Measurements from ENCODE around the gene FUT7.
"Not testable (repeated sequence)": the region's sequence is repeated elsewhere in the genome, so short reads cannot be mapped to it uniquely, and the experiment has no call there.

Gene FUT7

DNA sequence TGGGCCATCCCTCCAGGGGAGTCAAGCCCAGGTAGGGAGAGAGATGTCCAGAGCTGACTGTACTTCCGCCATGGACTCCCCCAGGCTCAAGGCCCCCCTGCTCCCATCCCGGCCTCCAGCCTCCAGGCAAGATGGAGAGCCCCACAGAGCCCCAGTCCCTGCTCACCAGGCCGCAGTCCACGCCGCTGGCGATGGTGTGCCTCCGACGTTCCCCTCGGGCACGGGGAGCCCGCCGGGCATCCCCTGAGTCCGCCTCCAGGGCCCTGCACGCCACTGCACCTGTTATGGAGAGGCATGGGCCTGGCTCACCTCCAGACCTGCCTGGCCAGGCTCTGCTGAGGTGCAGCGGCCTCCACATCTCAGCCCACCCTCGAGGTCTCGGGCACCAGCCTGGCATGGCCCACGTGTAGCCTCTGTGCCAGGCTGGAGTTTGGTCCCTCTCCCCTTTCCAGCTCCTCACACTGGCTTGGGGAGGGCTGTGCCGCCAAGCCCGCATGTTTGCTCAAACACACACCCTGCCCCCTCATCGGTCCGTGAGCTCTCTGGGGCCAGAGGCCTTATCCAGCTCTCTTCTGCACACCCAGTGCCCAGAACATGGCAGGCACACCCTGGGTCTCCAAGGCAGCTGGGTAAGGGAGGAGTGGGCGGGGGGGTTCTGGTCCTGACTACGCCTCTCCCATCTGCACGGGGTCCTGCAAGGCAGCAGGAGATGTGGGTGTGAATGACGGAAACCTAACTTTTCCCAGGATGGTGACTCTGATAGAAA, 34.4 kb upstream of the FUT7 start:
- DNase-seq, result no peak

DNA sequence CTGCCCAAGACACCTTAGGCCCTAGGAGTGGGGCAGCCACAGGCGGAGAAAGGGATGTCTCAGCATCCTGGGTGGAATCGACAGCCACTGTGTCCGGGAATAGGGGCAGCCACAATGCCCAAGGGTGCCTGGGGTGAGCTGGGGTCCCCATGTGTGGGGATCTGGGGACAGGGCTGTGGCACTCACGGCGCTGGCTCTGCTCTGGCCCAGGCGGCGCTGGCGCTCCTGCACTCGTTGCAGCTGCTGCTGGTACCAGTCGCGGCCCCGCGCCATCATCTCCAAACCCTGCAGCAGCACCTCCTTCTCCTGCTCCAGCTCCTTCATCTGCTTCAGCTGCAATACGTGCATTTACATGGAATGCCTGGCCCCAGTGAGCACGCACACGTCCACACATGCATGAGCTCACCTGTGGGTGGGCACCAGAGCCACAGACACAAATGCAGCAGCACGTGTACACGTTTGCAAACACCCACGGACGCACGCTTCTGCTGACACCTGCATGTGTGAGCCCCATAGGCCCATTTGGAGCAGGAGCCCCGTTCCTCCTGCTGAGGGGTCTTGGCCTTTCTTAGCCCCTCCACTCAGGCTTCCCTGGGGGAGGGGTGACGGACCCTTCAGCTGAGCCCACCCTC, 33.6 kb upstream of the FUT7 start:
- no peak for DNase-seq

DNA sequence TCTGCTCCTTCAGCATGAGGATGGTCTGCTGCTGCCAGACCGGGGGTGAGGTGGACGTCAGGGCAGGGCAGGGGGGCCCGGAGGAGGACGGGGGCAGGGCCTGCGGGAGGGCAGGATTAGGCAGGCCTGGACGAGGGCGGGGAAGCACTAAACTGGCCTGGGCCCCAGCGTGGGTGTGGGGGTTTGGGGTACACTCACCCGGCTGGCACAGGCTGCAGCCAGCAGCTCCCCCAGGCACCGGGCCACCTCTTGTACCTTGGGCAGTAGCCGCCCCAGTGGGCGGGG, 32.9 kb upstream of the FUT7 start:
- no peak for DNase-seq

DNA sequence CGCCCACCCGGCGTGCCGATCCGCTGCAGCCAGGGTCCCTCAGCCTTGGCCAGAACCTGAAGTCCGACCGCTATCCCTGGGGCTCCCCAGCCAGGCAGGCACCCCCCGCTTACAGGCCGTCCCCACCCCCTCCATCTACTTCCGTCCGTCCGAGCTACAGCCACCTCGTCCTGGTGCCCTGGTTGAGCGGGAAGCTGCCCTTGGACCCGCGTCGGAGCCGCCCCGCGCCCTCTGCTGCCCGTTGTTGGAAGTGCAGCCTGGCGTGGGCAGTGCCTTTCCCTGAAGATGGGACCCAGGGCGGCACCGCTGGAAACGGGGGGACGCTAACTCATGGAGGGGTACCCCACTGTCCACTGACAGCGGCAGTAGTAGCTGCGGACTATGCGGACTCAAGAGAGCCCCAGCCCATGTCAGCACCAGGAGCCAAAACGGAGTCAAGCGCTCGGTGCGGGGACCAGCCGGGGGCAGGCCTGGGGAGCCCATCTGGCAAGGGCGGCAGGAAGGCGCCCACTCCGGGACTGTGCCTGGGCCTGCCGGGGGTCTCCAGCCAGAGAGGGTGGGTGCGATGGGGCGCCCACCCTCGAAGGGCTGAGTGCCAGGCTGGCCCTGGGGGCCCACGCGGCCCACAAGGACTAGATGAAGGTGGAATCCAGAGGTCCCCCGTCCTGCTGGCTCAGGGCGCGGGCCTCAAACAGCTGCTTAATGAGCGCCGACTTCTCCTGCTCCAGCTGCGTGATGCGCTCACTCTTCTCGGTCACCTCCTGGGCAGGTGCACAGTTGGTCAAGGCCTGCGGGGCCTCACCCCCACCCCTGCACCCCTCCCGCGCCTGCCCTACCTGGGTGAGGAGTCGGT, 32.4 kb upstream of the FUT7 start:
- peak; percentile 34 for DNase-seq

DNA sequence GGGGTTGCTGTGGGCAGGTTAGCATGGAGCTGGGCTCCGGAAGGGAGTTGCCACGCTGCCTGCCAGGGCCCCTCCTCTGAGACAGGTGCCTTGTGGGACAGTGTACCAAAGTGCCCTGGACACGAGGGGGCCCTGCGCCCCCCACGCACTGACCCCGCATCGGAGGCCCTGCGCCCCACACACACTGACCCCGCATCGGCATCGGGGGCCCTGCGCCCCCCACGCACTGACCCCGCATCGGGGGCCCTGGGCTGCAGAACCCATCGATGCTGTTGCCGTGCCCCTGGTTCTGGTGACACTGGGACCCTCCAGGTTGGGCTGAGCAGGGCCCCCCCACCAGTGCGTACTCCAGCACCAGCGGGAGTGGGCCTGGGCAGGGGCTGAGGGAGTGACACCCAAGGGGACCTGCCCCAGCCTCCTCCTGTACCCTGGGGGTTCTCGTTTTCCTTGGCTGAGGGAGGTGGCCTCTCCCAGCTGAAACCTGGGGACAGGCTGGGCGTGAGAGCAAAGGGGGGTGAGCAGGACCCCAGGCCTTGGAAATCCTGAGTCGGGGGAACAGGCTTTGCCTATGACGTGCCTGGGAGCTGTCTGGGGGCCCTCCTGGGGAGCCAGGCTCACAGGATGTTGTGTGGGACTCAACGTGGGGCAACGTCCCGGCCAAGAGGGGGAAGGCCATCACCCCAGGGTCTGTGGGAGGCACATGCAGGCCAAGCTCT, 31.6 kb upstream of the FUT7 start:
- DNase-seq, result no peak

DNA sequence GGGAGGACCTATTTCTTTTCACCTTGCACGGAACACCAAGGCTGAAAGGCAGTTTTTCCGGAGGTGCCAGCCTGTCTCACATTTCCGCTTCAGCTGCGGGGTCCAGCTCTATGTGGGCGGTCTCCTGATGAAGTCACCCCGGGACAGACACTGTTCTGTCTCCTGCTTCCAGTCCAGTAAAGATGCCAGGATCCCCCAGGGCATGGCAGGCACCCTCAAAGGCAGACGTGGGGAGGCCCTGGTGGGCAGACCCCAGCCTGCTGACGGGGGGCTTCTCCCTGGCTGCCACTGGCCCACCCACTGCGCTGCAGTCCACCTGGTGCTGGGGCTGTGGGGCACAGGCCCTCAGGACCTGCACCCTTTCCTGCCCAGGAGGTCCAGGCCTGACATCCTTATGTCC, 30.9 kb upstream of the FUT7 start:
- not testable (repeated sequence) for DNase-seq

DNA sequence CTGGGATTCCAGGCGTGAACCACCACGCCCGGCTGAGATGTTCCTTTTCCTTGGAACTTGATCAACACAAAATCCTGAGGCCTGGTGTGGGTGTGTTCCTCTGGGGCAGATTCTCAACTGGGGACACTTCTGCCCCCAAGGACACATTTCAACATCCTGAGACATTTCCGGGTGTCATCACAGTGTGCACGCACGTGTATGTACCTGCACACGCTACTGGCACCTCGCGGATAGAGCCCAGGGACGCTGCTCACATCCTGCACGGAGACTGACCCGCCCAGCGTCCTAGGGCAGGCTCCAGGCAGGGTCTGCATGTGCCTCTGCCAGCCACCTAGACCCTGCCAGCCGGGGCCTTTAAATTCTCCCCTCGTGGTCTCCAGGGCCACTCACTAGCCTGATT, 30.5 kb upstream of the FUT7 start:
- DNase-seq, result no peak

DNA sequence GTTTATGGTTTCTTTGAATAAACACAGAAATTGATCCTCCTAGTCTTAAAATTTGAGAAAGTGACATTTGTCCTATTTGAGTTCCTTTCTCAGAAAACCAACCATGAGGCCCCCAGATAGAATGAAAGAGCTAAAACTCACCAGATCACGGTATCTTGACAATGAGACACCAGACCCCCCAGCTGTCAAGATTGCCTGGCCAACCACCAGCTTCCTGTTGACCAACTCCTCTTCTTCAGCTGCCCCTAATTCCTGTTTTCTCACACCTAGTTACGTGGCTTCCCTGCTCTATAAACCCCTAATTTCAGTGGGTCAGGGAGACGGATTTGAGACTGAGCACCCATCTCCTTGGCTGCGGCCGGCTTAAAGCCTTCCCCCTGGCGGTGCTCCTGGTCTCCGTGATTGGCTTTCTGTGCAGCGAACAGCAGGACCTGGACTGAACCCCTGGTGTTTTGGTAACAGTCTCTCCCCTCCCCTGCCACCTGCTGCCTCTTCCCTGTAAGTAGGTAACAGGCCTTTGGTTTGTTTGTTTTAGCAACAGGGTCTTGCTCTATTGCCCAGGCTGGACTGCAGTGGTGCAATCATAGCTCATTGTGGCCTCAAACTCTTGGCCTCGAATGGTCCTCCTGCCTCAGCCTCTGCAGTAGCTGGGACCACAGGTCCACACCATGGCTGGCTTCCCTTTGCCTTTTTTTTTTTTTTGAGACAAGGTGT, 26.8 kb upstream of the FUT7 start:
- DNase-seq, result no peak

DNA sequence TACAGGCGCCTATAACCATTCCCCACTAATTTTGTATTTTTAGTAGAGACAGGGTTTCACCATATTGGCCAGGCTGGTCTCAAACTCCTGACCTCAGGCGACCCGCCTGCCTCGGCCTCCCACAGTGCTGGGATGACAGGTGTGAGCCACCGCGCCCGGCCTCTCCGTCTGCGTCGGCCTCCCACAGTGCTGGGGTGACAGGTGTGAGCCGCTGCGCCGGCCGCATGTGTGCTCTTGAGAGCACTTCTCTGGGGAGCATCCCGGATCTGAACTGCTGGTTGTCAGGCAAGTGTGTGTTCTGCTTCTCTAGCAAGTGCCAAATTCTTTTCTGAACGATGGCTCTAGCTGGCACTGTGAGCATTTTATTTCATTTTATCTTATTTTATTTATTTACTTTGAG, 25.7 kb upstream of the FUT7 start:
- no peak for DNase-seq

DNA sequence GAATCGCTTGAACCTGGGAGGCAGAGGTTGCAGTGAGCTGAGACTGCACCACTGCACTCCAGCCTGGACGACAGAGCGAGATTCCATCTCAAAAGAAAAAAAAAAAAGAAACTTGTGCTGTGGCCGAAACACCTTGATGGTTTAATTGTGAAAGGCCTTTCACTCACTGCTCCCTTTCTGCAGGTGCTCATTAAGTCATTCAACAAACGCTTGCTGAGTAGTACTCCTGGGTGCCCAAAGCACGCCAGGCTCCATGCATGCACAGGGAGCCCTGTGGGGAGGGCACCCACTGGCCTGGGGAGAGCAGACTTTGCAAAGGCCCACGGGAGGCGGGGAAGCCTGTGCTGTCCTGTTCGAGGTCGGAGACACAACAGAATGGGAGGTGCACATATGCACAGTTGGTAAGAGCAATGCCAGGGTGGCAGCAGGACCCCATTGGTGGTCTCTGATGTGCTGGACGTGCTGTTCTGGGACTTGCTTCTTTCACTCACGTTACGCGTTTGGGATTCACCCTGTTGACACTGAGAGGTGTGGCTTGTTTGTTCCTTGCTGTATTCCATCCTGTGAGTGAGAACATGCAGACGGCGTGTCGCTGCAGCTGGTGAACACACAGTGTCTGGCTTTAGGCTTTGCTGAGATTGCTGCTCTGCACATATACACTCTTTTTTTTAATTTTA, 25.0 kb upstream of the FUT7 start:
- DNase-seq, result no peak

DNA sequence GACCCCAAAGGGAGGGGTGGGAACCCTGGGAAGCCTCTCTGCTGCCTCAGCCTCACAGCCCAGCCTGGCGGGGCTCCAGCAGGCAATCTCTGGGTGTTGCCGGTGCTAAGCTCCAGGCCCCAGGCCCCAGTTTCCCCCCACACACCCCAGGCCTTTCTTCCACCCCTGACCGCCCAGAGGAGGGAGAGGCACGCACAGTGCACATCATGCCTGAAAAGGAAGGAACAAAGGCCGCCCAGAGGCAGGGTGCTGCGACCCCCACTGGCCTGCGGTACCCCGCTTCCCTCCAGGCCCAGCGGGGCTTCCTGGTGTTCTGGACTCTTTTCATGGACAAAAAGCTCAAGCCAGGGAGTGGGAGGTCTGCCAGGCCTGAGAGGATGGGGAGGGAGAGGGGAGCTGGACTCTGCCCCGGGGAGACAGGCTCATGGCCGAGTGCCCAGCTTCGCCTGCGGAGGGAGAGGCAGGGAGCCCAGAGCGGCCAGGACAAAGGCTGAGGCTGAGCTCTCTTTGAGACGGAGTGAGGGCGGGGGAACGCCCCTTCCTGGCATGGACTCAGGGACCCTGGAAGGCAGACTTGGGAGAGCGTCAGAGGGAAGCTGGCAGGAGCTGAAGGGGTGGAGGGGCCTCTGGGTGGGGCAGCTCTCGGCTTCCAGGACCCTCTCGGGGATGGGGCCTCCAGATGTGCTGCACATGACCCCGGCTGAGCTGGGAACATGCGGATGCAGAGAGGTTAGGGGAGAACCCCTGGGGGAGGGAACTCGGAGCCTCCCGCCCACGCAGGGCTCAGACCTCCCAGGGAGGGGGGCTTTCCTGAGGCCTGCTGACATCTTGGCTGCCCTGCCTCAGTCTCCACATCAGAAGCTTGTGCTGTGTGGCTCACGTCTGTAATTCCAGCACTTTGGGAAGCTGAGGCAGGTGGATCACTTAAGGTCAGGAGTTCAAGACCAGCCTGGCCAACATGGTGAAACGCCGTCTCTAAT, 23.8 kb upstream of the FUT7 start:
- no peak for DNase-seq

DNA sequence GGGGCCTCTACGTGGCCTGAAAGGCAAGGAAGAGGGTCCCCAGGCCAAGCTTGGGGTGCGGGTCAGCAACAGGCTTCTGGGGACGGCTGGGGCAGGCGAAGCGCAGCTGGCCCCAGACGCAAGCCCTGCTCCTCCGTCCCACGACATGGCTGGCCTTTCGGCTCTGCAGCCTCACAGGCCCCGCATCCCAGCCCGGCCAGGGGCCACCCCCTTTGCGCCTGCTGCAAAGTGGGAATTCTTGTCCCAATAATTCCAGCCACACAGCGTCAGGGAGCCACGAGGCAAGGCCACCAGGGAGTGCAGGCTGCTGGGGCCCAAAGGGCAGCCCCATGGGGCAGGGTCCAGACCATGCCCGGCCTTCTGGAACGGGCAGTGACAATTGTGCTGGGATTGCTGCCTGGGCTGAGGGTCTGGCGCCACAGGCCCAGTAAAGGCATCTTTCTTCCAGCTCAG, 23.1 kb upstream of the FUT7 start:
- no peak for DNase-seq

DNA sequence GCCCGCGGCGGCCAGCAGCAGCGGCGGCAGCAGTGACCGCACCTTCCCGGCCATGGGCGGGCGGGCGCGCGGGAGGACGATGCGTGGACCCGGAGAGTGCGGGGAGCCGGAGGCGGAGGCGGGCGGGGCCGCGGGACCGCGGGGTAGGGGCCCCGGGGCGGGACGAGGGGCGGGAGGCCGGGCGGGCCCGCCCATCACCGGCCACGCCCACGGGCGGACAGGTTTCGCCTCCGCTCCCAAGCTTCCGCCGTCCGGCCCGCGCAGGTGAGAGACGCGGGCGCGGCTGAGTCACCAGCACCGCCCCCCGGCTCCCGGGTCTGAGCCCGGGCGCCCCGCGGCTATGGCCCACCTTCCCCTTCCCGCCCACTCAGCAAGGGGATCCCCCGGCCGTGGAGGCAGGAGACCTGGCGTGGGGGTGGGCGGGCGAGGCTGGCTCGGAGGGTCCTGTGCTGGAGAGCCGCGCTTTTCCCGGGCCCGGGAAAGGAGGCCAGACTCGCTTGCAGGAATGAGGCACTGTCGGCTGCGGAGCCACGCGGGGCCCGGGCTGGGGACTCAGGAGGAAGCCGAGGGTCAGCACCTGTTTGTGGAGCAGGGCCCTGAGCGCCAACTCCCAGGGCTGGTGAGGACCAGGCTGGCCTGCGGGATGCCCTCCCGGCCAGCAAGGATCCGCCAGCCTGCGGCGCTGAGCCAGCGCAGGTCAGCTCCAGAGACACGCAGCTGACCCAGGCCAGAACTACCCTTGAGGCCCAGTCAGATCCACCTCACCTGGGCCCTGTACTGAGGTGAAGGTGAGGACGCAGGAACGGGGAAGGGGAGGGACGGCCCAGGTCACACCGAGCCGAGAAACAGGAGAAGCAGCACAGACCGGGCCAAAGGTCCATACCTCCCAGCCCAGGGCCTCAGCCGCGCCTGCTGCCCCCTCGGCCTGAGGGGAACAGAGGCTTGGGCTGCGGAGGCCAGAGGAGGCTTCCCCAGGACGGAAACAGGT, 22.4 kb upstream of the FUT7 start, which contains the start of gene ENTPD2:
TSS of gene ENTPD2 (minus strand) at position 118 of the 988 bp plus-strand sequence. CDS start at position 54, 64 bp downstream.
- DNase-seq, result no peak

DNA sequence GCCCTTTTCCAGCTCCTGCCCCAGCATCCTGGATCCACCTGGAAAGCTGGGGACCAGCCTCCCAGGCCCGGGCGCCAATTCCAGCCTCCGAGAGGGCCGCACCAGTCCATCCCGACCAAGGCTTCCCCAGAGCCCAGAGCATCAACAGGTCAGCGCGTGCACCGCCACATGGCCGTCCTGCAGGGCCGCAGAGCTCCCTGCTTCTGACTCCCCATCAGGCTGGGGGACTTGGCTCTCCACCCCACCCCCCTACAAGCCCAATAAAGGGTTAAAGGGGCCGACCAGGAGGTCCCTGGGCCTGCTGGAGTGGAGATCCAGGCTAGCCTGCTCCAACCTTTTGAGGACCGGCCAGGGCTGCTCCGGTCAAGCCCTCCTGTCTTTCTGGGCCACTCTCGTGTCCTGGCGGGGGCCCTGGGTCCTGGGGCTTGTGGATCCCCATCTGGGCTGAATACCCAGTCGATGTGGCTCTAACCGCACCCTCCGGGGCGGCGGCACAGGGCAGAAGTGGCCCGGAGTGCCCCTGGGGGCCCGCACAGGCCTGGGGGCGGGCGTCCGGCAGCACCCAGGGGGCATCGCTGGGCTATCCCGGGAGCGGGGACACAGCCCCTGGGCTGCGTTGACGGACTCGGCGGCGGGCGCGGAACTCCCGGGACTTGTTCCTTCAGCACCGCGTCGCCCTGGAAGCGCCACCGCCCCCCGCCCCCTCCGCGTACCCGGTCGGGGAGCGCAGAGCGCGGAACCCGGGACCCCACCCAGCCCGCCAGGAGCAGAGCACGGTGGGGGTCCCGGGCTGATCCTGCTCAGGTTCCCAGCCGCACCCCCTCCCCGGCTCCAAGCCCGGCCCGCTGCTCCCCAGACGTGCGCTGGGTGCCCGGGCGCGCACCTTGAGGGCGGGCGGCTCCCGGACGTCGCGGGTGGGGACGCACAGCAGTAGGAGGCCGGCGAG, 21.4 kb upstream of the FUT7 start:
- DNase-seq, result no peak

DNA sequence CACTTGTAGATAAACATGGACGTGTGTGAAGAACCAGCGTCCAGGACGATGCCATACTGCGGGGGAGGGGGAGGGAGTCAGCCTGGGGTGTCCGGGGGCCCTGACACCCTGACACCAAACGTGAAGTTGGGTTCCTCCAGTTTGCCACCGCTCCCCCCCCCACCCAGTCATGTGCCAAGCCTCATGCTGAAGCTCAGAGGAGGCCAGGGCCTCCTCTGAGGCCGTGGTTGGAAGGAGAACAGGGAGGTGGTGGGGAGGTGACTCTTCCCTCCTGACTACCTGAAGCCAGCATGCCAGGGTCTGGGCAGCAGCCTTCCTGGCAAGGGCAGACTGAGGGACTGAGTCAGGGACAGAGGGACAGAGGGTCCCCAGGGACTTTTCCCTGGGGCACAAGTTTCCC, 20.4 kb upstream of the FUT7 start:
- DNase-seq, result no peak

DNA sequence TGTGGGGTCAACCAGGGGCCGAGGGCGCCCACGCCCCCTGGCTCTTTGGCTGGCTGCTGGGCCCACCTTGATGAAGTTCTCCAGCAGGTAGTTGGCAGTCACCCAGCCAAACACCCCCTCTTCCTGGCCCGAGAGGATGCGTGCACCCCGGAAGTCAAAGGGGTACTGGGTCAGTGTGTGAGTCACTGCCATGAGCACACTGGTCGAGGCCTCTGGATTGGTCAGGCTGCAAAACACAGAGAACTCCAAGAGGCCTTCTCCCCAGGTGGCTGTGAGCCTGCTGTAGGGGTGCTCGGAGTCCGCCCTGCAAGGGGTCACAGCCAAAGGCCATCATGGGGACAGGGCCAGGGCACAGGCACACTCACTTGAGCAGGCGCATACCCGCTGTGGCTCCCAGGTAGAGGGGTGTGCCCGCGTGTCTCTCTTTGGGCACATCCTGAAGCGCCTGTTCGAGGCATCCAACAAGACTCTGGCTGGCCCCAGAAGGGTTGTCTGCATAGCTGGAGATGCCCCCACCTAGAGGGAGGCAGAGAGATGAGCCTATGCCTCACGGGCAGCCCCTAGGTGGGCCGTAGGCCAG, 19.3 kb upstream of the FUT7 start:
- no peak for DNase-seq

DNA sequence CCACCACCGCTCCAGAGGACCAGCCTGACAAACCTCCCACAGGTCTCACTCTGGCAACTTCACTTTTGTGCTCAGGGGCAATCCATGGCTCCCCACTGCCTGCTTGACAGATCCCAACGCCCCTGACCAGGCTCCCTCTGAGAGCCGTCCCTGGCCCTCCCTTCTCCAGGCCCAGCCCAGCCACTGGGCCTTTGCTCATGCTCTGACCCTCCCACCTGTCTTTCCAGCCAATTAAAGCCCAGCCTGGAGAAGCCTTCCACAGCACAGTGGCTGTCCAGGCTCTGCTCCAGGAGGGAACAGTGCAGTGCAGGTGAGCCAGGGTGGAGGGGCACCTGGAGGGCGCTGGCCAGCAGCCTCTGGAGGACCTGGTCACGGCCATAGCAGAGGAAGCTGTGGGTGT, 18.7 kb upstream of the FUT7 start:
- DNase-seq, result no peak

Data from CD4-positive, alpha-beta T cell treated with Interleukin-15 for 1 hour (primary cell).